LNCAP (cell line): ENCODE data around the gene CYP2S1.

ENCODE experiments used
- TF ChIP-seq, protein P1 (sequence below): fragments of 450-650 bp; IDR thresholded peaks from 2 replicates; pipeline ENCODE4 v1.5.1; 2017; ENCODE audit warnings: mild to moderate bottlenecking

Gene CYP2S1

DNA sequence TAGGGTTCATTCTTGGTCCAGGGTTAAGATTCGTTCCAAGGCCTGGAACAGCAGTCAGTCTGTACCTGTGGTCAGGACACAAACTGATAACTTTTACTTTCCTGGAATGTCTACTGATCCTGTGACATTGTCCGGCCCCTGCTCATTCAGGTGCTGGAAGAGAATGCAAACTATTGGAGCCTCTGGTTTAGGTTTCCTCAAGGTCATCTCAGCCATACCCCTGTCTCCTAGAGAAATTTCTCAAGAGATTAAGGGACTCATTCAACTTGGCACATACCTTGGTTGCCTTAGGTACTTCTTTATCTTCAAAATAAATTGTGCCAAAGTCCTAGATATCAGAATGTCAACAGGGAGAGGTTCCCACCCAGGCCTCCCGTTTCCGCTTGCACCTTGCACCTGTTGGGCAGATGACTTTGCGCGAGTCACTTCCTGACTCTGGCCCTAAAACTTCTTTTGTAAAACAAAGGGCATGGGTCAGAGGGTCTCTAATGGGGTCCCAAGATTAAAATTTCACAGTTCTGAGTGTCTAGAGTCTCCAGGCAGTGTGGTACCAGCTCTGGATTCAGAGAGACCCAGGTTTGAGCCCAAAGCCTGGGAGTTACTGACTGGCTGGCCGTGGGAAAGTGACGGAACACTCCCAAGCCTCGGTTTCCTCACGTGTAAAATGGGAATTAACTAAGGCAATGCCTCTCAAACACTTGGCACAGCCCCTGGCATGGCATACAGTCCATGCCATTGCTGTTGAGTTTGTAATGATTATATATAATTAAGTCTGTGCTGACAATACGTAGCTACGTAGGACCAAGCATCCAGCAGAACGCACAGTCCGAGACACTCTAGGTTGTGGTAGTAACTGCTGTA lies 25.8 kb upstream of the CYP2S1 start:
- TF ChIP-seq, protein P1, sequence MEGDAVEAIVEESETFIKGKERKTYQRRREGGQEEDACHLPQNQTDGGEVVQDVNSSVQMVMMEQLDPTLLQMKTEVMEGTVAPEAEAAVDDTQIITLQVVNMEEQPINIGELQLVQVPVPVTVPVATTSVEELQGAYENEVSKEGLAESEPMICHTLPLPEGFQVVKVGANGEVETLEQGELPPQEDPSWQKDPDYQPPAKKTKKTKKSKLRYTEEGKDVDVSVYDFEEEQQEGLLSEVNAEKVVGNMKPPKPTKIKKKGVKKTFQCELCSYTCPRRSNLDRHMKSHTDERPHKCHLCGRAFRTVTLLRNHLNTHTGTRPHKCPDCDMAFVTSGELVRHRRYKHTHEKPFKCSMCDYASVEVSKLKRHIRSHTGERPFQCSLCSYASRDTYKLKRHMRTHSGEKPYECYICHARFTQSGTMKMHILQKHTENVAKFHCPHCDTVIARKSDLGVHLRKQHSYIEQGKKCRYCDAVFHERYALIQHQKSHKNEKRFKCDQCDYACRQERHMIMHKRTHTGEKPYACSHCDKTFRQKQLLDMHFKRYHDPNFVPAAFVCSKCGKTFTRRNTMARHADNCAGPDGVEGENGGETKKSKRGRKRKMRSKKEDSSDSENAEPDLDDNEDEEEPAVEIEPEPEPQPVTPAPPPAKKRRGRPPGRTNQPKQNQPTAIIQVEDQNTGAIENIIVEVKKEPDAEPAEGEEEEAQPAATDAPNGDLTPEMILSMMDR = no peak

DNA sequence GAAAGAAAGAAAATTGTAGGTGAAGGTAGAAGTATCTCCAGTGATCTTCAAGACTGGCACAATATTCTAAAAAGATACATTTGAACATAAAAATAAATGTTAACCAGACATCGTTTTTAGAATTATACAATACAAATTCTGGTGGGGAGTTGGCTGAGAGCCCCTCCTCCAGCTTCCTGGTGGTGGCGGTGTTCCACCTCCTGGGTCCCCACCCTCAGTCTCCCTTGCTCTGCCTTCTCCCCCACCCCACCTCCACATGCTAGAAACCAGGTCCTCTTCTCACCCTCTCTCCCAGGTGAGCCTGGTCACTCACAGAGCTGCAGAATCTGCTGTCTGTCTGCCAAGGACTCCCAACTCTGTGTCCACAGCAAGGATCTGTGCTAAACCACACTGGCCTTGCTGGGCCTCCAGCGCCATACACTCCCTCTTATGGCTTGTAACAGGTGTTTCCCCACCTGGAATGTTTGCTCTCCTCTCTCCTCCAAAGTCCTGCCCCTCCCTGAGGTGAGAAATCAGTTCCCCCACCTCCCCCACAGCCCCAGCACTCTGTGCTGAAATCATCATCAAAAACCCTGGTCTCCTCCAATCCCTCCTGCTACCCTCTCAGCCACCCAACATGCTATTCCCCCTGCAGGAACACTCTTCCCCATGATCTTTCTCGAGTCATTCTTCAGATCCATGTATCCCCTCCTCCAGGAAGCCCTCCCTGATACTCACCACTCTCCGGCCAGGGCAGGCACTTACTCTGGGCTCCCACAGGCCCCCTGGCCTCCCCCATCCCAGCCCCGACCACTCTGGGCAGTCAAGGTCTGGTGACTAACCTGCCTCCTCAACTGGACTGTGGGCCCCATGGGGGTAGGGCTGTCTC lies 20.5 kb upstream of the CYP2S1 start:
- TF ChIP-seq, protein P1 = no peak

DNA sequence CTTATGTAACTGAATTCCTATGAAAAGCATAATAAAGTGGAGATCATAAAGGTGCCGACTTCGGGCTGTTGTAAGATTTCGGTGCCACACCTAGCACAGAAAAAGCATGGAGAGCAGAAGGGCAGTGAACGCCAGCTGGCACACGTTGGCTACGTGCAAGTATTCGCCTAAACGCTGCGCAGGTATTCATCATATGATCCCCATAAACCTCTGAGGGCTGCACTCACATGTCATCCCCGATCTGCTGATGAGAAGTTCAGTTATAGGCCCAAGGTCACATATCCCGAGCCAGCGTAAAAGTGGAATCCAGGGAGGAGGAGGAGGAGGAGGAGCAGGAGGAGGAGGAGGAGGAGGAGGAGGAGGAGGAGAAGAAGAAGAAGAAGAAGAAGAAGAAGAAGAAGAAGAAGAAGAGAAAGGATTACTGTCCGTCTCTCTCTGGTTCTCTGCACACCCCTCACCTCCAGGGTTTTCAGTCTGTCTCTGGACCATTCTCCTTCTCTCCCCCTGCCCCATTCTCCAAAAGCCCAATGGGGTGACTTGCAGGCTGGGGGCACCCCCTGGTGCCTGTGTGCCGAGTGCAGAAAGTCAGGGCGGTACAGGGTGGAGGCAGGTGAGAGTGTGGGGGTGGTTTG lies 18.6 kb upstream of the CYP2S1 start:
- TF ChIP-seq, protein P1 = no peak

DNA sequence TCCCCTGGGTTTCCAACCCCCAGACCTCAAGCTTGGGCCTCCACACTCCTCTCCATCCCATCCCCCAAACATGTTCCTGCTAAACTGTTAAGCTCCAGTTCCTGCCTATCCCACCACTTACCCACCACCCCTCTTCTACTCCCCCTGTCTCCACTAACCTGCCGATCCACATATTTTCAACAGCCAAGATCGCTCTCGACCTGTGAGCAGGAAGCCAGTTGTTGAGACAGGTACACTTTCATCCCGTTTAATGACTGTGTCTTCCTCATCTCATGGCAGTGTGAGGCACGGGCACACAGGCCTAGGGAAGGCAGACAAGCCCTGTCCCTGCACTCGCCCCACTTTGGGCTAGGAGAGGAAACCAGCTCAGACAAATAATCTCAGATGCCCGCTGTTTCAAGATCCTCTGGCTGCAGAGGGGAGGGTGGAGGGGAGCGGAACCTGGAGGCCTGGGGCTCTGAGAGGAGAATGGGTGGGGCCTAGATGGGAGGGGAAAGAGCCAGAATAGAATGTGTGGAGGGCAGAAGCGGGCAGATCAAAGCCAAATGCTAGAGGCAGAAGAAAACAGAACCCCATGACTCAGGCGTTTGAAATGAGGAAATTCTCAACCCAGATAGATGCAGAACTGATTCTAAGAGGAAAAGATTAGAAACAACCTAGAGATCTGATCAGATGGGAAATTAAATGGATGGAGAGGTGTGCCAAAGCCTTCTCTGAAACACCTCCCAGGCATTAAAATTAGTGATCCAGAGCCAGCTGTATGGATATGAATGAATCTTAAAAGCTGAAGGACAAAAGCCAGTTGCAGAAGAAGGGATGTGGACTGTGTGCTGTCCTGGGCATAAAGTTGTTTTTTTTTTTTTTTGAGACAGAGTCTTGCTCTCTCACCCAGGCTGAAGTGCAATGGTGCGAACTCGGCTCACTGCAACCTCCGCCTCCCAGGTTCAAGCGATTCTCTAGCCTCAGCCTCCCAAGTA lies 16.9 kb upstream of the CYP2S1 start:
- TF ChIP-seq, protein P1 = no peak

DNA sequence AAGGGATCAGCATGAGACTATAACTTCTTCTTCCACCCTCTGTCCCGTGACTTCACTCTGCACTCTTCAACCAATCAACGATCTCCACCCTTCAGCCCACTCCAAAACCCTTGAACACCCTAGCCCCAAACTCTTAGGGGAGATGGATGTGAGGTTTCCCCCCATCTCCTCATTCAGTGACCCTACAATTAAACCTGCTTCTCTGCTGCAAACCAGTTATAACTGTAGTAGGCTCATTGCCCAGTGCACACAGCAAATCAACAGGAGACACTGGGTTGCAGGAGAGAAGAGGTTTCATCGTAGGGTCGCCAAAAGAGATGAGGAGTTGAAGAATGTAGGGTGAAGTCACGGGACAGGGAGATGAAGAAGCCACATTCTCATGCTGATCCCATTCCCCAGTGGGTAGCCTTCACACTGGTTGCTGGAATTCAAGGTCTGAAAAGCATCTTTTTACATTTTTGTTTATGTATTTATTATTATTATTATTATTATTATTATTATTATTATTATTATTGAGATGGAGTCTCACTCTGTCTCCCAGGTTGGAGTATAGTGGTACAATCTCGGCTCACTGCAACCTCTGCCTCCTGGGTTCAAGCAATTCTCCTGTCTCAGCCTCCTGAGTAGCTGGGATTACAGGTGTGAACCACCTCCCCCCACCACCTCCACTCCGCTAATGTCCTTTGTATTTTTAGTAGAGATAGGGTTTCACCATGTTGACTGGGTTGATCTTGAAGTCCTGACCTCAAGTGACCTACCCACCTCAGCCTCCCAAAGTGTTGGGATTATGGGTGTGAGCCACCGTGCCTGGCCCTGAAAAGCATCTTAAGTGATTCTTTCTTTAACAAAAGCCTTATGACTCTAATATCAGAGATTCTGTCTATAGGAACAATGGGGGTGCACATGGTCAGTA lies 5.8 kb upstream of the CYP2S1 start:
- TF ChIP-seq, protein P1 = no peak

DNA sequence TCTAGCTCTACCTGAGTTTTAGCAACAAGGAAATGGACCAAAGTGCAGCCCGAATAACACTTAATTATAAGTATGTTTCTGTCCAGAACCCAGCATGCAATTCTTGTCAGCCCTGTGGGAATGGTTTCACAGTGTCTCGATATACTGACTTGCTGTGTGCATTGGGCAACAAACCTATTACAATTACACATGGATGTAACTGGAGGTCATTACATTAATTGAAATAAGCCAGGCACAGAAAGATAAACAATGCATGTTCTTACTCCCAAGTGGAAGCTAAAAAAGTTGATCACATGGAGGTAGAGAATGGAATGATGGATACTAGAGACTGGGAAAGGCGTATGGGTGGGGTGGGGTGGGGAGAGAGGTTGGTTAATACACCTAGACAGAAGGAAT lies 5.1 kb upstream of the CYP2S1 start:
- TF ChIP-seq, protein P1 = no peak
